ENCODE data around the gene COMMD3.

Gene COMMD3

DNA sequence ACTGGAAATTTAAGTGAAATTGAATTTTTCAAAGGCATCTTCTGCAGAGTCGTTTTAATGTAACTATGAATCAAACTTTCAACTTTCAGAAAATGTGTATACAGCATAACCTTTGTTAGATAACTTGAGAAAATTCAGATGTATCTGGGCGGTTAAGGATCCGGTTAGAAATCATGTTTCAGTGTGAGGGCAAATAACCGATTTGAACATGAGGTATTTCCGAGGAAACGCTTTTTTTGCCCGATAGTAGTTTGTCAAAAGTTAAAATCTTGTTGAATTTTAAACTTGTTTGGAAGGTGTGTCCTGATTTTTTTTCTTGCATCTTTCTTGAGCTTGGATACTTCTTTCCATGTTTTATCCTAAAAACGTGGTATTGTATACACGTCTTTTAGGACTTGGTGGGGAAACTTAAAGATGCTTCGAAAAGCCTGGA, 3.4 kb downstream of the COMMD3 start:
- in situ Hi-C loops (cut with MboI; ENCODE audit: low sequenced_read_pairs), result no loop called here

DNA sequence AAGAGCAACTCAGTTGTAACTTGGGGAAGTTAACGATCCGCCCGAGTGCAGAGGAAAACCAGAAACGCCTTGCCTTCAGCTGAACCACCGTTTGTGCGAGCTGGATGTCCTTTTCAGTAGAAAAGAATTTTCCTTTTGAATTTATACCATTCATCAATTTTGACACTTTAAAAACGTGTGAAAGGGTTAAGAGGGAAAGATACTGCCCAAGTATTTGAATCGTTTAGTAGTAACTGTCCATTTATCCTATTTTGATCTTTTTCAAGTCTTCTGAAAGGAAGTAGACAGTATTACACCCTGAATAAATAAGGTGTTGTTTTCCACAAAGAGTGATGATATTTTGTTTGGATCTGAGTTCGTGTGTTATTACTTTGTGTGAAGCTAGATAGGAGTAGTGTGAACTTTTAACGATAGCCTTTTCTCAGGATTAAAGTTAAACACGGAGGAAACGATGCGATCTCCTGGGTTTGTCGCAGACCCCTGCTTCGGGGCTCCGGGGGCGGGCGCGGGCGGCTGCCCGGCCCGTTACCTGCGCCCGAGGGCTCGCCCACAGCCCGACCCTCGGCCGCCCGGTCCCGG, 3.9 kb downstream of the COMMD3 start:
- in situ Hi-C loops (cut with MboI; ENCODE audit: low sequenced_read_pairs), result no loop called here

DNA sequence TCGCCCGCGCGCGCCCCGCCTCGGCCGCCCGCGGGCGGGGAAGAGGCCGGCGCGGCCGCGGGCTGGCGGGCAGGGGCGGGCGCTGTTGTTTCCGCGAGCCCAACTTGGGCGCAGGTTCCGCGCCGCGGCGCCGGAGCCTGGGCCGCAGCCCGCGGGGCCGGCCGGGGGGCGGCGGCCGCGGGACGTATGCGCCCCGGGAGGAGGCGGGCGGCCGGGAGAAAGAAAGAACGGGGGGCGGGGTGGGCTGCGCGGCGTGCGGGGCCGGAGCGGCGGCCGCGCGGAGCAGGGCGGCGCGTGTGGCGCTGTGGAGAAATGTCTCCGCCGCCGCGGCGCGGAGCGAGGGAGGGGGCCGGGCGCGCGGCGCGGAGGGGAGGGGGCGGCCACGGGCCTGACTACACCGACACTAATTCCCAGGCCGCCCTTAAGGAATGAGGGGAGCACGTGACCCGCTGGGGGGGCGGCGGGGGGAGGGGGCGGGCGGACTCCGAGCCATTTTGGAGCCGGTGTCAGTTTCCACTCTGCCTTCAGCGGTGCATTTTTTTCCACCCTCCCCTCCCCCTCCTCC, 4.5 kb downstream of the COMMD3 start, which contains the start of gene BMI1:
BMI1 (plus strand) TSS at position 509 of the 565 bp plus-strand sequence. CDS start 5,351 bp downstream, outside the sequence.
- in situ Hi-C loops (cut with MboI; ENCODE audit: low sequenced_read_pairs), result no loop called here

DNA sequence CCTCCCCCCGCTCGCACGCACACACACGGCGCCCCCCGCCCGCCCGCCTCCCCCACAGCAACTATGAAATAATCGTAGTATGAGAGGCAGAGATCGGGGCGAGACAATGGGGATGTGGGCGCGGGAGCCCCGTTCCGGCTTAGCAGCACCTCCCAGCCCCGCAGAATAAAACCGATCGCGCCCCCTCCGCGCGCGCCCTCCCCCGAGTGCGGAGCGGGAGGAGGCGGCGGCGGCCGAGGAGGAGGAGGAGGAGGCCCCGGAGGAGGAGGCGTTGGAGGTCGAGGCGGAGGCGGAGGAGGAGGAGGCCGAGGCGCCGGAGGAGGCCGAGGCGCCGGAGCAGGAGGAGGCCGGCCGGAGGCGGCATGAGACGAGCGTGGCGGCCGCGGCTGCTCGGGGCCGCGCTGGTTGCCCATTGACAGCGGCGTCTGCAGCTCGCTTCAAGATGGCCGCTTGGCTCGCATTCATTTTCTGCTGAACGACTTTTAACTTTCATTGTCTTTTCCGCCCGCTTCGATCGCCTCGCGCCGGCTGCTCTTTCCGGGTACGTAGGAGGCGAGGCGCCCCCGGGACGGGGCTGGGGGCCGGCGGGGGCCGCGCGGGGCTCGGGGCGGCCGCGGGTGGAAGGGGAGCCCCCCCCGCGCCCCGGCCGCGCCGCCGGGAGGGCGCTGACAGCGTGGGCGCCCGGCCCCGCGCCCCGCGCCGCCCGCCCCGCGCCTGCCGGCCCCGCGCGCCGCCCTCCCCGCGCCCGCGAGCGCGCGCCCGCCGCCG, 5.2 kb downstream of the COMMD3 start:
- in situ Hi-C loops (cut with MboI; ENCODE audit: low sequenced_read_pairs), result no loop called here

DNA sequence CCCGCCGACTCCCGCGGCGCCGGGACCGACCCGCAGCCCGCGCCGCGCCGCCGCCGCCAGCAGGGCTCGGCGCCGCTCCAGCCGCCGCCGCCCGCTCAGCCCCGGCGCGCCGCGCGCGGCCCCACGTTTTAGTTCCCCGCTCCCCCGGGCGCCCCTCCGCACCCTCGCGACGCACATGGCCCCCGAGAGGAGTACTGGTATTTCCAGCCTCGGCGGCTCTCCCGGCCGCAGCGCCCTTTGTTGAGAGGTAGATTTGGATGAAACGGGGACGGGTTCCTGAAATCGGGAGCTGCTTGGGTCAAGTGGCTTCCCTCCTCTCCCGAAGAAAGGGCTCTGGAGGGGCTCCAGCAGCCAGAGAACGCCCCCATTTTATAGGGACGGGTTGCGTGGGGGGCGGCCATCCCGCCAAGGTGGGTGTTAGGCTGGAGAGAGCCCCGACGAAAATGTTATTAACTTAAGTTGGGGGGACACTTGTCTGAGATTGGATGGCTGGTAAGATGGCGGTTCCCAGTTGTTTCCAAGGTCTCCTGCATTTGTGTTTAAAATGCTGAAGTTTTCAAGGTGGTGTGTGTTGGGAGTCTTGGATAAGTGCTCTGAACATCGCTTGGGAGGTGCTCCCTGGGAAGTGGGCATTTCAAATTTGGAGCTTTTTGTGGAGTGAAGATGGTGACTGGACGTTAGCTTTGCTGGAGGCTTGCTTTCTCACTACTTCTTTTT, 5.9 kb downstream of the COMMD3 start:
- in situ Hi-C loops (cut with MboI; ENCODE audit: low sequenced_read_pairs), result no loop called here

DNA sequence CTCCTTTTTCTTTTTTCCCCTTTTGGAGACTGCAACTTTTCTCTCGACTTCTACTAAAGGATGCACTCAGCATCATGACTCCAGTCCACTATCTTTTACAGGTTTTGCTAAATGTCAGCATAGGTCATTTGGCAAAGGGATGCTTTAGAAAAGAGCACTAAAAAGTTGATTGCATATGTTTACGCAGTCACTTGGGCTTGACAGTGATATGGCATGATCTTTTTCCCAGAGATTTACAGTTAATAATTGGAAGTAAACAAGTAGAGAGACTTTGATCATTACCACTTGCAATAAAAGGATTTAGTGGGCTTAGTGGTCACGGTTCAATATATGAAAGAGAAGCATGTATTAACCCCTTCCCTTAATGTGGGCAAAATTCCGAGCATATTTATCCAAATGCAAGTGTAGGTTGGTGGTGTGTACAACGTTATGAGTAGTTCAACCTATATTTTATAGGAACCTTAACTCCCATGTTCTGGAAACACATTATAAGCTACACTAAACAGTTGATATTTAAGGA, 6.5 kb downstream of the COMMD3 start:
- in situ Hi-C loops (cut with MboI; ENCODE audit: low sequenced_read_pairs), result no loop called here

DNA sequence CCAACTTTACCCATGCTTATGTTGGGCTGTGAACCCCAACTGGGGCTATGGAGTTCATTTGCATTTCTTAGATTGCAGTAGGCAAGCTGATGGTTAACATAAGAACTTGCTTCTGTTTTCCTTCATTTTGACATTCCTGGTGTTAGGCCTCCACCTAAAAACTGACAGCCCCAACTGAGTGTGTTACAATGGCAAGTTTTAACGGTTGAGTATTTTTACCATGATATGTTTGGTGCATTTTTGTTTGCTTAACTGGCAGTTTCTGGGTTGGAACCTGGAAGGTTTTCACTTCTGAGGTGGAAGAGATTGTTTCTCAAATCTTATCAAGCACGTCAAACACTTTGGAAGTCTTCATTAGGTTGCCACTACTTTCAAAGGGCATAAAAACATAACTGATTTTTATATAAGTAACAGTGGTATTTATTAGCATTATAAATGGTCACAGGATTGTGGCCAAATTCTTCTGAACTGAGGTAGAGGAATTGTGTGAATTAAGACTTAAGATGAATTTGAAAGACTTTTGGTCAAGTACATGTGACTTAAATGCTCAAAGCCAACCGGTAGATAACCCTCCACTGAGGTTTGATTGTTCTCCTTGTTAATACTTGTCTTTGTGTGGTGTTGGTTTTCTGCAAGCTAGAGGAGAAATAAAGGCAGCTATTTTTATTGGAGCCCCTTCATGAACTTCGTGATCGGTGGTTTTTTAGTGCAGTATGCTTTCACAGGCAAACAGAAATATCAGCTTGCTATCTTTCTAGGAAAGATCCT, 7.5 kb downstream of the COMMD3 start:
- in situ Hi-C loops (cut with MboI; ENCODE audit: low sequenced_read_pairs), result no loop called here

DNA sequence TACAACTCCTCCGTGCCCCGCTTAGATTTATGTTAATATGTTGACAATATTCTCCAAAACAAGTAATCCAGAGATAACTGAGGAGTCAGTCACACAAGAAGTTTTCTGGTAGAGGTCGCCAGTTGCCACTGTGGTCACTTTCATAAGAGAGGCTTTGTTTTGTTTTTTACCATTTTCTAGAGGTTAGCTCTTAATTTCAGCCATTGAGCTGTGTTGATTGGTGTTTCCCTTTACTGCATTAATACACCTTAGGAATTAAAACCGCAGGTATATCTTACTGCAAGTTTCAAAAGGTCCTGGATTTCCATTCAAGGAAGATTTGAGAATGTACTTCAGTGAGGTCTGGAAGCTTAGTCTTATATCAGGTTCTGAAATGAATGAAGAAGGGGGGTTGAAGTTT, 8.2 kb downstream of the COMMD3 start:
- in situ Hi-C loops (cut with MboI; ENCODE audit: low sequenced_read_pairs), result no loop called here

DNA sequence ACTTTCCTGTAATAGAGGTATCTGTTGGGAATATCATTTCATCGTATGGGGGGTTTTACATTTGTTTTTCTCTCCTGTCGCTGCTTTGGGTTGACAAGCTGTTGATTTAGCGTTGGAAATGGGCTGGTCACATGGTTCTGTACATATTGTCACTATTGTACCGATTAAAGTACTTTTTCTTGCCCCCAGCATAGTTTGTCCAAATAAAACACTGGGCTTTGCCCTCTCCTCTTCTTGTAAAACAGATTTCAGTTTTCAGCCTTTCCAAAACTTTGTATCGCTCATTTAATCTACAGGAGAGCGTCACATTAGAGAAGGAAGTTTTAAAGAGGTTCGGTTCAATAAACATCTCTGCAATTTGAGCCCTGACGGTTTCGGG, 8.7 kb downstream of the COMMD3 start:
- in situ Hi-C loops (cut with MboI; ENCODE audit: low sequenced_read_pairs), result no loop called here

DNA sequence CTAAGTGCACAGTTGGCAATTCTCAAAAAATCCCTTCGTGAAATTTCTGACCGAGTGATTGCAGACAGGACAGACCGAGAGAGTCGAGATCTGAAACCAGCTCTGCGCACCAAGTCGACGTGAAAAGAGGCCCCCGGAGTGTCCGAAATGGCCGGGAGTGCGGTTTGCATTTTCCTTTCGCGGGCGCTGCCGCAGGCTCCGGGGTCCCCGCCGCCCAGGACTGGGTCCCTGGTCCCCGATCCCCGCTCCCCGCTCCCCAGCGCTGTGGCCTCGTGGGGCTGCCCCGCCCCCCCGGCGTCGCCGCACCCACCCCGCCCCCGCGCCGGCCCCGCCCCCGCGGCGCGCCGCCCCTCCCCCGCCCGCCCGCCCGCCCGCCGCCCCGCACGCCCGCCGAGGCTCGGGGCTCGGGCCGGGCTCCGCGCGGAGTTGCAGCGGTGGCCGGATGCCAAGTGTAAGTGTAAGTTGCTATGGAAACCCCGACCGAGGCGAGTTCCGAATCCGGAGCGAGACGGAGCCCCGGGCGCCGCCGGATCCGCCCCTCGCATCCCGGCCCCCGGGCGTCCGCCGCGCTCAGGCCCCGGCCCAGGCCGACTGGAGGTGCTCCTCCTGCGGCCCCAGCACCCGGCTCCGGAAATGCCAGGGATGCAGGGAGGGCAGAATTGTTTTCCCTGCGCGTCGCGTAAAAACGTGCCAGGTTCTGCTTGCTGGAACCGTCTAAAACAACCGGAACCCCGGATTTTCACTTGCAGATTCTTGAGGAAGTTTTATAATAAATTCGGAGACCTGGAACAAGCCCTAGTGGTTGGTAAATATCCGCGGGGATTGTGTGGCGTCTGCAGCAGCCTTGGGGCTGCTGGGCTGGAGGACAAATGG, 9.3 kb downstream of the COMMD3 start:
- in situ Hi-C loops (cut with MboI; ENCODE audit: low sequenced_read_pairs), result no loop called here

DNA sequence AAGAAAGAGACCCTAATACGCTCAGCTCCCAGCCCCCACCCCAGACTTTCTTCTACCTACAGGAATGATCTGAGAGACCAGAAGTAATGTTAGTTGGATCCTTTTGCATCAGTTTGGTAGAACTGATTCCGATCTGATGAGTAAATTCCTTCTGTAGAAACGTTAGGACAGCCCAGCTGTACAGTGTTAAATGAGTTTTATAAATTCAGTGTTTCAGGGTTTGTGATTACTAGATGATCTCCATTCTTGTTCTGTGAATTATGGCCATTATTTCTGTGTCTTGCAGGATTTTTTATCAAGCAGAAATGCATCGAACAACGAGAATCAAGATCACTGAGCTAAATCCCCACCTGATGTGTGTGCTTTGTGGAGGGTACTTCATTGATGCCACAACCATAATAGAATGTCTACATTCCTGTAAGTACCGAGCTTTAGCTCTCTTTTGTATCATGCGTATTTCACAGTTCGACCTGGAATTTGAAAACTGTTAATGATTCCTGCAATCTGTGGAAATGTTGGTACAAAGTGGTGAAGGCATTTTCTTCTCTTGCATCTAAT, 10.0 kb downstream of the COMMD3 start:
- in situ Hi-C loops (cut with MboI; ENCODE audit: low sequenced_read_pairs), result no loop called here

DNA sequence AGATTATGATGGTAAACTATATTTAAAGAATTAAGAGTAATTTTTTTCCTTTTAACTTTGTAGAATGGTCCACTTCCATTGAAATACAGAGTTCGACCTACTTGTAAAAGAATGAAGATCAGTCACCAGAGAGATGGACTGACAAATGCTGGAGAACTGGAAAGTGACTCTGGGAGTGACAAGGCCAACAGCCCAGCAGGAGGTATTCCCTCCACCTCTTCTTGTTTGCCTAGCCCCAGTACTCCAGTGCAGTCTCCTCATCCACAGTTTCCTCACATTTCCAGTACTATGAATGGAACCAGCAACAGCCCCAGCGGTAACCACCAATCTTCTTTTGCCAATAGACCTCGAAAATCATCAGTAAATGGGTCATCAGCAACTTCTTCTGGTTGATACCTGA, 13.0 kb downstream of the COMMD3 start:
- in situ Hi-C loops (cut with MboI; ENCODE audit: low sequenced_read_pairs), result no loop called here

DNA sequence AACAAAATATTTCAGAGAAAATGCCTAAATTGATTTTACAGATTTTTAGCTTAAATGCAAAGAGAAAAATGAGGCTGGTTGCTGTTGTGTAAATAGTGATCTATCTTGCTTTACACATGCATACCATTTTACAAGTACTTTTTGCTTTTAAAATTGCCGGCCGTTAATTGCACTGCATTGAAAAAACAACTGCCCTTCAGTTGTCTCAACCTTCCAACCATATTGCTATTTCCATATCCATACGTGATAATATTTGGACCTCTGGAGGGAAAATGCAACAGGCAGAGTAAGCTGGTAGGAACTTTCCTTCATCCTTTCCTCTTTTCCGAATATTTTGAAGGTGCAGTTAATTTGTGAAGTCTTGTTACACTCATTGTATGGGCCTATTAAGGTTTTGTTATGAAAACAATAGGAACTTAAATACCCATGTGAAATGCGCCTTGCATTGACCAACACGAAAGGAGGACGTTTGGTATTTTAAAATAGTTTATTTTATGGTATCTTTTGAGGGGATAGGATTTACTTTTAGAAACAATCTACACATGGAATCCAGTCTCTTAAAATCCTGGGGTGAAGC, 16.0 kb downstream of the COMMD3 start:
- in situ Hi-C loops (cut with MboI; ENCODE audit: low sequenced_read_pairs), result no loop called here

DNA sequence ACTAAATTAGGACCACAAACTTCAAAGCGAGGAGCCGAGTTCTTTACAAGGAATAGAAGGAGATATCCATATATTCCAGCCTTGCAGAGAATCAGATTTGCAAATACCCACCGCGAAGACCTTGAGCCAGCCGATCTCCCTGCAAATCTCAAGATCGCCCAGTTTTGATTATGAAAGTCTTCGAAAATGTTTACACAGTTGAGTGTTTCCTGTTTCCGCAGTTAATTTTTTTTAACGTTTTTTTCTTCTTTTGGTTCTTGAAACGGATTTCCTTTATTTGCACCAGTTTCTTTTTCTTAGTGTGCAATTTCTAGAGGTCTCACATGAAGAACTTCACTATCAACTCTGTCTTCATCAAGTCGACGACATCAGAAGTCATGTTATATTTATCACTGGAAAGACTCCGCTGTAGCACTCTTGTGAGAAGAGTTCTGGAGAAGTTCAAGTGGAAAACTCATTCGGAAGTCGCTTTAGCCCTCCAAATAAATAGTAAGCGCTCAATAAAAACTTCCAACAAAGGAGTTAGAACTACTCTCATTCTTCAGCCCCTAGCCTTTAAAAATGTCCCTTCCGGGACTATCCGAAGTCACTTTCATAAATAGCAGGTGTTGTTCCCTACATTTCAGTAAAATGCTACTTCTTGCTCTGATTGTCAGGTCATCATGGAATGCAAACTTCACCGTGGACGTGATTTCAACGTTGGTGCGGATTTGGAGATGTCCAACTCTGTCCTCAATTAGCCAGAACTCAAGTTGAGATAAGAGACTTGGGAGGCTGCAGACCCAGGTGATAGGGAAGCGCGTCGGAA, 17.2 kb downstream of the COMMD3 start:
- in situ Hi-C loops (cut with MboI; ENCODE audit: low sequenced_read_pairs), result no loop called here

DNA sequence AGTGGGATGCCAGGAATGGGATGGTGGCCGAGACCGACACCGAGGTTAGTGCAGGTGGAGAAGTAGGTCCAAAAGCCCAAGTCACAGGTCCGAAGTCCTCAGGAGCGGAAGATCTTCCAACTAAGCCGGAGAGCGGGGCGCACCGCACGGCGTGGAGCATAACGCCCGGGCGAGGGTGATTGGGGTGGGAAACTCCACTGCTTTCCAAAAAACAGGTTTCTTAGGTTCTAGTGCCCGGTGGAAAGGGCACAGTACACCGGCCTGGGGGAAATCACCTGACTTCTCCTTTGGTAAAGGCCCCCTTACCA, 17.7 kb downstream of the COMMD3 start:
- in situ Hi-C loops (cut with MboI; ENCODE audit: low sequenced_read_pairs), result no loop called here

DNA sequence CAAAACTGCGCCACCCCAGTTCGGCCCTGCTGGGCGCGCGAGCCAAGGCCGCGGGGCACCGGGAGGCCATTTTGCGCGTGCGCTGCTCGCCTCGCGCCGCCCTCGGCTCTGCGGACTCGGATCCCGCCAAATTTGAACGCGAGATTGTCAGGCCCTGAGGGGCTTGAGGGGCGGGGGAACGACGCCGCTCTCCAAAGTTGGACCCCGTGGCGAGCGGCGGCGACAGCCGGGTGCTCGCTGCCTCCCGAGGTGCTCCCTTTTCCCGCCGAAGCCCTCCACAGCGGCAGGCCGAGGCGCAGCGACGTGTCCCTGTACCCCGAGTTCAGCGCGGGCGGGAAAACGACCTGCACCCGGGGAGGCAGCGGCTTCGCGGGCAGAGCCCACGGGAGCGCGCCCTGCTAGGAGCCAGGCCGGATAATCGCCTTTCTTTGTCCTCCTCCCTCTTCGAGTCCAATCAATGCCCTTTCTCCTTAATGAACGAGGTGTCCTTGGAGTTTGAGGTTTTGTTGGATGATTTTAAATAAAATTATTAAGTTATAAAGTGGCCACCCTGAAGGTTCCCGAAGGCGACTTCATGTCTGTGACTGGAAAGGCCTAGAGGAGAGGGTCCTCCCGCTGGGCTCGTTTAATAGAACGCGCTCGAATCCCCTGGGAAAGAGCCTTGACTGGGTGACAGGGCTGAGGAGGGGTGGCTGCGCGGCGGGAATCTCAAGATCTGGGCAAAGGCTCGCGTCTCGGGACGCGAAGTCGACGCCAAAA, 18.4 kb downstream of the COMMD3 start:
- in situ Hi-C loops (cut with MboI; ENCODE audit: low sequenced_read_pairs), result no loop called here

DNA sequence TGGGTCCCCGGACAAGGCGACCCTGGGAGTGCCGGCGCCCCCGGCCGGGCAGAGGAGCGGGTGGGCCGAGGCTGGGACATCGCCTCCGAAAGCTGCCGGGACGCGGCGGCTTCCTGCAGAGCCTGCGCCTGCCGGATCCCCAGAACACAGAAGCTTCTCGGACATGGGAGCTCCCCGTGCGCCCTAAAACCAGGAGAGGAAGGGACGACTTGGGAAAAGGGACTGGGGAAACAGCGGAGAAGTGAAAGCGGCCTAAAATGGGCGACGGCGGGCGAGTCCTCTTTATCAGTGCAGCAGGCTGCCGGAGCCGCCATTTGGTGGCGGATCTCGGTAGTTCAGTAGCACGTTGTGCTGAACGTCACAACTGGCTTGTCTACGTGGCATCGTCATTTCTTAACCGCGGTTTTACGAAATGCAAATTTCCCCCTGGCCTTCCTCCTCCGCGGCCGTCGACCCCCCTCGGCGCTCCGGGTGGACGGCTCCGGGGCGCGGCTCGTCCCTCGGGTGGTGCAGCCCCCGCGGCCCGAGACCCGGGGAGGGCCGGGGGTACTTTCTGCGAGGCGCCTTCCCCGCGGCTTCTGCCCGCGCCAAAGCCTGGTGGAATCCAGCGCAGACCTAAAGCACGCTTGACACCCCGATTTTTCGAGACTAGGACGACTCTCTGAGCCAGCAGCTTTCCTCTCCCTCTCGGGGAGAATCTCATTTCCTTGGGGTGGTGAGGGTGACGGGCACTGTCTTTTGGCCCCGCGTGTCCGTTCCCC, 19.2 kb downstream of the COMMD3 start:
- in situ Hi-C loops (cut with MboI; ENCODE audit: low sequenced_read_pairs), result no loop called here

All from HL-60/S4 (cell line).